GM18909 (cell line): ENCODE data around the gene MXD3.

ENCODE experiments used
- ATAC-seq: cut with Tn5 transposase; IDR thresholded peaks from one replicate; pipeline ENCODE4 v1.9.1; 2021; ENCODE audit warnings: mild to moderate bottlenecking; ENCODE audit not compliant: unreplicated experiment, poor library complexity

The MXD3 gene

DNA sequence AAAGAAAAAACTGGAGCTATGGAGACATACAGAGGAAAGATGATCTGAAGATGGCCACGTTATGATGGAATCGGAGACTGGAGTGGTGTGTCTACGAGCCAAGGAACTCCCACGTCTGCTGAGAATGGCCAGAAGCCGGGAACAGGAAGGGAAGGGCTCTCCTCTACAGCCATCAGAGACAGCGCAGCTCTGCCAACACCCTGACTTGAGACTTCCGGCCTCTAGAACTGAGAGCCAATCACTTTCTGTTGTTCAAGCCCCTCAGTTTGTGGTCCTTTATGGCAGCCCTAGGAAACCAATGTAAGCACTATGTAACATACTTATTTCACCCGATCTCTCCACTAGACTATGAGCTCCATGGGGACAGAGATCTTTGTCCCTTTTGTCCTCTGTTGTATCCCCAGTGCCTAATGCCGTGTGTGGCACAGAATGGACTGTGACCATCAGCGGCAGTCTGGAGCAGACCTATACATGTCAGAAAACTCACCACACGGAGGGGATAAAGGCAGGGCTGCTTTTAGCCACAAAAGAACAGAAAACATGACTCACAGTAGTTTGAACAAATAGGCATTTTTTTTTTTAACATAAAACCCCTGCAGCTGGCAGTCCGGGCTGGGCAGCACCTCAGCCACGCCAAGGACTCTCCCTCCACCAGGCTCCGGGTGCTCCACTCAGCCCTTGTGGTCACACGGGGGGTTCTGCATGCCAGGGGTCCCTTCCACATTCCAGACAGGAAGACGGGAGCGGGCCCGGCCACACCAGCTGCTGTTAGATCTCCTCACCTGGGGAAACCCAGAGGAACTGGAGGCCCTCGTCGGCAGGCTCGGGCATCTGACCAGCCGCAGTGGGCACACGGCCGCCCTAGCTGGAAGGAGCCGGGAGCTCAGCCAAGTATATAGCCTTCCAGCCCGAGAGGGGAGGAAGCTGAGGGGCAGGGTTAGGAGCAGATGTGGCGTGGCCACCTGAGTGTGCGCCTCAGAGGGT is 16.1 kb upstream of the MXD3 start:
- no peak for ATAC-seq

GRCh38 chr5:177325868-177326381 is 14.2 kb upstream of the MXD3 start:
- no peak for ATAC-seq

DNA sequence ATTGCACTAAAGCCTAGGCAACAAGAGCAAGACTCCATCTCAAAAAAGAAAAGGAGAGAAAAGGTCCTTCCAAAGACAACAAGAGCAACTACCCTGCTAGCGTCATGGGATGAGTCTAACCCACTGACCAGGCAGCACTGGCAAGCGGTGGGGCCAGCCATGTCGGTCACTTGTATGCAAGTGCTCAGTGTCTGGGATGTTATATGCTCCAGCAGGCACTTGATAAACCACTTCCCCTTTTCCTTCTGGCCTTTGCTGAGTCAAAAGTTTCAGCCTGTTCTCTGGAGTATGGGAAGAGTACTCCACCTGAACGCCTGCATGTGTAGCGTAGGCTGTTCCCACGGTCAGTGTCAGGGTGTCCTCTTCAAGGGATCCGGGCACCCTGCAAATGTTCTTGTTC is 9.2 kb upstream of the MXD3 start:
- no peak for ATAC-seq

GRCh38 chr5:177319913-177320588 is 8.4 kb upstream of the MXD3 start:
- no peak for ATAC-seq

GRCh38 chr5:177317959-177318377 is 6.3 kb upstream of the MXD3 start:
- peak; percentile 44 for ATAC-seq

- no peak for ATAC-seq
Observed at GRCh38 chr5:177316005-177316404, 4.3 kb upstream of the MXD3 start.

- no peak for ATAC-seq
Observed at GRCh38 chr5:177315411-177315810, 3.7 kb upstream of the MXD3 start.

- no peak for ATAC-seq
Observed at GRCh38 chr5:177314376-177315342, 3.0 kb upstream of the MXD3 start.

- no peak for ATAC-seq
Observed at GRCh38 chr5:177313561-177314259, 2.0 kb upstream of the MXD3 start.

DNA sequence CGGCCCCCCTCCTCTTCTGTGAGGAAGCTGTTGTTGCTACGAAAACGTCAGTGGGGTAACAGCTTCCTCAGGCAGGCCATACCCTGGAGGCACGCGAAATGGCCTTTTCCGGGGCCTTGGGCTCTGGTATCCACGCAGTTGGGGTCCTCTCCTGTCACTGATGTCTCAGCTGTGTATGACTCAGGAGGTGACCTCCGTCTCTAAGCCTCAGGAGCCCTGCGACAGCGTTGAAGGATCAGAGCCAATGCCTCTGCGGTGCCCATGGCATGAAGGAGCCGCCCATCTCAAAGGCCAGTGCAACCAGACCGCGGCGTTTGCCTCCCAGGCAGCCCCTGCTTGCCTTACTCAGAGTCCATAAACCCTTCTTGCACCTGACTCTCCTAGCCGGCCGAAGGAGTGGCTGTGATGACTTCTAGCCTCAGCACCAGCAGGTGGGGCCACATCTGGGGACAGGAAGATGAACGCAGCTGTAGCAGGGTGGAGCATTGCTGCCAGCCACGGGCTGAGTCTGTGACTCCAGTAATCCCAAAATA is 1.0 kb upstream of the MXD3 start:
- ATAC-seq: peak; percentile 20

DNA sequence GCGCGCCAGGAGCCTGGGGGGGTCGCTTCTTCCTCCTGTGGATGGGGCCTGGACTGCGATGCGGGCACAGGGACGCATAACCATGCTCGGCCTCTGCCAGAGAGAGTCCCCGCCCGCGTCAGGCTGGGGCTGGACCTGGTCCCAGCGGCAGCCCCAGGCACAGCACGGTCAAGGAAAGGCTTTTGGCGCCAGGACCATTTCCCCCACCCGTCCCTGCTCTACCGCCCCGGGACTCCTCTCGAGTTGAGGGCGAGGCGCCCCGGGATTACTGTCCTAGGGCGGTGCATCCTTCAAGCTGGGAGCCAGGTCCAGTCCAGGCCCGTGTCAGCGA is 341 bp downstream of the MXD3 start:
- ATAC-seq: peak; percentile 1

DNA sequence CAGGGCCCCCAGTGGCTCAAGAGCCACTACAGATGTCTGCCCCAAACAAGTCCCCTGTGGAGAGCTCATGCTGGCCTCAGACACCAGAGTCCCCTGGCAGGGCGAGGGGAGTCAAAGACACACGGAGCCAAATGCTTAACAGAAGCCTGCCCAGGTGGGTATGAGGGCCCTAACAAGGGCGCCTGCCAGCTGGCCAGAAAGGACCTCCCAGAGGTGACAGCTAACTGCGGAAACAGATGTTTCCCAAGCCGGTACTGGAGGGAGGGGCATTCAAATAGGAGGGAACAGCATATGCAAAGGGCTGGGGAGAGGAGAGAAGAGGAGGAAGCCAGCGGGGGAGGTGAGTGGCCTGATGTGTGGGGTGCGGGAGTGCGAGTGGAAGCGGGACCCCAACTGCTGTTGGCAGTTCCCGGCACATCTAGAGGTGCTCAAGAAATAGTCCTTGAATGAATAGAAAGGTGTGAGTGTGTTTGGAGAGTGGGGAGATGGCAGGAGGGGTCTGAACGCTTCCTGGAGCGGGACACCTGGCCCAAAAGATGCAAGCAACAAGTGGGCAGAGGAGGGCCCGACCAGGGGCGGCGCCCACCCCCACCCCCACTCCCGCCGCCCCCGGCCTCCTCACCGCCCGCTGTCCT is 824 bp downstream of the MXD3 start:
- ATAC-seq: peak; percentile 30

DNA sequence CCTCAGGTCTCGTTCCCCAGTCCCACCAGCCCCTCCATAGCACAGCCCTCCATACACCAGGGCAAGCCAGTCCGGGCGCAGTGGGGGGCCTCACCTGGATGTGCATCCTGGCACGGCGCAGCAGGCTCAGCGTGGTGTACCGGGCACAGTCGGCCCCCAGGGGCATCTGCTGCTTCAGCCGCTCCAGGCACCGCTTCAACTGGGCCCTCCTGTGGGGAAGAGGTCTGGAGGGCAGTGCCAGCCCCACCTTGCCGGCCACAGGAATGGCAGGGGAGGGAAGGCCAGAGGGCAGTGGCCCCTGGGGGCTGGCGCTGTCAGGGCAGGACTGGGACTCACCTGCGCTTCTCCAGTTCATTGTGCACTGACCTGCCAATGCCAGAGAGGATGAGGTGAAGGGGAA is 1.4 kb downstream of the MXD3 start:
- no peak for ATAC-seq

GRCh38 chr5:177309351-177310191 is 2.1 kb downstream of the MXD3 start:
- no peak for ATAC-seq

GRCh38 chr5:177308740-177309139 is 3.0 kb downstream of the MXD3 start:
- no peak for ATAC-seq

GRCh38 chr5:177307544-177308363 is 3.9 kb downstream of the MXD3 start:
- no peak for ATAC-seq
